ENCODE data around the gene TMEM184A.

The TMEM184A gene

DNA sequence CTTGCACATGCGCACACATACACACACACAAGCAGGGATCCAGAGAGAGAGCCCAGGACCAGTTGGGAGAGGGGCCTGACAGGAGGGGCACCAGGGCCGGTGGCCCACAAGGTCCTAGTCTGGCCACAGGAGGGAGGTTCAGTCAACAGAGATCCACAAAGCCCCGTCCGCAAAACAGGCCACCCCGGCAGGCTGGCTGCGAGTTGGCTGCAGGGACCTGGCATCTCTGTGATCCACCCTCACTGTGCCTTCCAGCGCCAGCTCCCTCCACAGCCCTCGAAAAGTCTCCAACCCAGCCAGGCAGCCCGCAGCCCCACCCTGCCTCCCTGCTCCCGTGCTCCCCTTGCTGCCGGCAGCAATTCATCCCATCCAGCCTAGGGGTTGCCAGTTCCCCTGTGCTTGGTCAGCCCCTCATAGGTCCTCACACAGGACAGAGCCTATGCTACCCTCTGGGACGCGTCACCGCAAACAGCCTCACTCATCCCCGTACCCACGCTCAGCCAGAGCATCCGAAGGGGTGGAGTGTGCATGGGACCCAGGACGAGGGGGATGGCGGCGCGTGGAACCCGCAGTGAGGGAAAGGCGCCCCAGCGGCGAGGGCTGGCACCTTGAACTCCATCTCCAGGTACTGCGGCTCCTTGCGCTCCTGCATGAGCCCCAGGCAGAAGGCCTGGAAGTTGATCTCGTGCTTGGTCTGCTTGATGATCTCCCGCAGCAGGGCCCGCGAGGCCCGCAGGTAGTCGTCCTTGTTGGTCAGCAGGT is 59.3 kb downstream of the TMEM184A start:
- Histone ChIP-seq H3K4me1 (ENCODE audit: control insufficient read depth in 5 of 5, insufficient read depth in 5 of 5, low read length in 5 of 5) (peaks cover 0 to 4% (median 3%) of the 10 kb centered on the region in 5 donors), H3K9ac (ENCODE audit: low read length in 5 of 5) (no peak overlapping the region), H3K4me3 (ENCODE audit: low read depth in 1 of 5, low read length in 5 of 5) (no peak overlapping the region), H3K27ac (ENCODE audit: low read depth, low read length) (no peak overlapping the region), H3K36me3 (ENCODE audit: control insufficient read depth in 5 of 5, insufficient read depth in 5 of 5, low read length in 5 of 5) (peaks cover 0 to 93% (median 82%) of the 10 kb centered on the region in 5 donors), H3K9me3 (ENCODE audit: control insufficient read depth in 5 of 5, low read length in 5 of 5) (no peaks in the 10 kb centered on the region), H3K27me3 (ENCODE audit: control insufficient read depth in 5 of 5, insufficient read depth in 4 of 5, low read length in 5 of 5) (no peaks in the 10 kb centered on the region)

DNA sequence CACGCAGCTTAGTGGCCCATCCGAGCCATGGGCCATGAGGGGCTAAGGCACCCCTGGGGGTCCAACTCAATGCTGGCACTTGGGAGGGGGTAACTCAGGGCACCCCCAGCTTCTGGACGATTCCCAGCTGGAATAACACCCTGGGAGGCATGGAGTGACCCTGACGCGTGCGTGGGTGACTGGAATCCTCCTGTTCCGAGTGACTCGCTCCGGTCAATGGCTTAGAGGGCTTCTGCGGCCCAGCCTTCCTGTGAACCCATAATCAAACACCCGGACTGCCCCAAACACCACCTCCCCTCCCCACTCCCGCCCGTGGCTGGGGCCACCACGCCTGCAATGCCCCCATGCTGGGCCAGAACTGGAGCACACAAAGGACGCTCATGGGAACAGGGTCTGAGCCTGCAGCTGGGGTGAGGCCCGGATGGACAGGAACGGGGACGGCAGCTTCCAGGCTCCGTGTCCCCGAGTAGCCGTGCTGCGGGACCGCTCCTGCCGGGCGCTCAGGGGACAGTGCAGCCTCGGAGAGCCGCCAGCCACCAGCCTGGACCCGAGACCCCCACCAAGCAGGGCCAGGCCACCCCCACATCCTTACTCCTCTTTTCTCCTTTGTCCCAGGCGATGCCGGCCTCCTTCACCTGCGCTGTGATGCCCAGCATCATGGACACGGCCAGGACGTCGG is 60.3 kb downstream of the TMEM184A start:
- Histone ChIP-seq H3K4me3 (ENCODE audit: low read depth in 1 of 5, low read length in 5 of 5) (no peak overlapping the region), H3K9ac (ENCODE audit: low read length in 5 of 5) (no peak overlapping the region), H3K27ac (ENCODE audit: low read depth, low read length) (no peak overlapping the region), H3K4me1 (ENCODE audit: control insufficient read depth in 5 of 5, insufficient read depth in 5 of 5, low read length in 5 of 5) (no peaks in the 10 kb centered on the region), H3K36me3 (ENCODE audit: control insufficient read depth in 5 of 5, insufficient read depth in 5 of 5, low read length in 5 of 5) (peaks cover 0 to 96% (median 87%) of the 10 kb centered on the region in 5 donors), H3K9me3 (ENCODE audit: control insufficient read depth in 5 of 5, low read length in 5 of 5) (no peaks in the 10 kb centered on the region), H3K27me3 (ENCODE audit: control insufficient read depth in 5 of 5, insufficient read depth in 4 of 5, low read length in 5 of 5) (no peaks in the 10 kb centered on the region)

DNA sequence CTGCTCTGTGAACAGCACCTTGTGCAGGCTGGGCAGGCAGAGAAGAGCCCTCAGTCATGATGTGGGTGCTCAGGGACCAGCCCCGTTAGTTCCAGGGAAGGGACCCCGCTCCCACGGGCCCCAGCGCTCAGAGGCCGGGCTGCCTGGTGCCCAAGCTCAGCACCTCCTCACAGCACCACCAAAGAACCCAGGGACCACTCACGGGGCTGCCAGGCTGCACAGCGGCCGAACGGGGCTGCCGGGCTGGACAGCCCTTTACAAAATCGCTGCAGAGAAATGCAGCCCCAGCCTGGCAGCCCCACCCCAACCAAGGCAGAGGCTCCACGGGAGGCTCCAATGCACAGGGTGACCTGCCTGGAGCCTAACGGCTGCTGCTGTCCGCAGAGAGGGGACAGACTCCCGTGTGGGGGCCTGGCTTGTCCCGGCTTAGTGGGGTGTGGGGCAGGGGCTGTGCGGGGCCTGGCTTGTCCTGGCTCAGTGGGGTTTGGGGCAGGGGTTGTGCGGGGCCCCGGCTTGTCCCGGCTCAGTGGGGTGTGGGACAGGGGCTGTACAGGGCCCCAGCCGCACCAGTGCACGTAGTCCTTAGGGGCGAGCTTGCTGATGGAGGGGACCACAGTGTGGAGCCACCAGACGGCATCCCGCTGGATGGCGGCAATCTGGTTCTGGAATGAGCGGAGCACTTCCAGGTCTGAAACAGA is 61.0 kb downstream of the TMEM184A start:
- Histone ChIP-seq H3K9ac (ENCODE audit: low read length in 5 of 5) (no peak overlapping the region), H3K27ac (ENCODE audit: low read depth, low read length) (no peak overlapping the region), H3K4me3 (ENCODE audit: low read depth in 1 of 5, low read length in 5 of 5) (no peak overlapping the region), H3K27me3 (ENCODE audit: control insufficient read depth in 5 of 5, insufficient read depth in 4 of 5, low read length in 5 of 5) (no peaks in the 10 kb centered on the region), H3K36me3 (ENCODE audit: control insufficient read depth in 5 of 5, insufficient read depth in 5 of 5, low read length in 5 of 5) (peaks cover 0 to 96% (median 87%) of the 10 kb centered on the region in 5 donors), H3K9me3 (ENCODE audit: control insufficient read depth in 5 of 5, low read length in 5 of 5) (no peaks in the 10 kb centered on the region), H3K4me1 (ENCODE audit: control insufficient read depth in 5 of 5, insufficient read depth in 5 of 5, low read length in 5 of 5) (peaks cover 0 to 2% (median 0%) of the 10 kb centered on the region in 5 donors)

DNA sequence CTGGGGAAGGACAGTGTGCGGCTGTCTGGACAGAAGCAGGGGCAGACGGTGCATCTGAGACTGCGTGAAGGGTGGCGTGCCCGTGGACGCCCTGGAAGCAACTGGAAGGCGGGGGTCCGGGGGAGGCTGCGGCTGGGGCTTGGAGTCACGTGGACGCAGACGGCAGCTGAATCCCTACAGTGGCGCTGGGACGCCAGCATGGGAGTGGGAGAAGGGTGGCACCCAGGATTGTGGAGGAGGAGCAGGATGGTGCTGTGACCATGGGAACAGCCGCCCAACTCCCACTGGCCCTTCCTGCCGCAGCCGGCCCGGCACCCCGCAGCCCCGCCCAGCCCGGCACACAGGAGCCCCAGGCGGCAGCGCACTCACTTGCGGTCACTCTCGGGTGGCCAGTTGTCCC is 61.6 kb downstream of the TMEM184A start:
- Histone ChIP-seq H3K9ac (ENCODE audit: low read length in 5 of 5) (no peak overlapping the region), H3K36me3 (ENCODE audit: control insufficient read depth in 5 of 5, insufficient read depth in 5 of 5, low read length in 5 of 5) (peaks cover 0 to 96% (median 87%) of the 10 kb centered on the region in 5 donors), H3K4me3 (ENCODE audit: low read depth in 1 of 5, low read length in 5 of 5) (no peak overlapping the region), H3K9me3 (ENCODE audit: control insufficient read depth in 5 of 5, low read length in 5 of 5) (no peaks in the 10 kb centered on the region), H3K4me1 (ENCODE audit: control insufficient read depth in 5 of 5, insufficient read depth in 5 of 5, low read length in 5 of 5) (peaks cover 0 to 2% (median 0%) of the 10 kb centered on the region in 5 donors), H3K27ac (ENCODE audit: low read depth, low read length) (no peak overlapping the region), H3K27me3 (ENCODE audit: control insufficient read depth in 5 of 5, insufficient read depth in 4 of 5, low read length in 5 of 5) (no peaks in the 10 kb centered on the region)

DNA sequence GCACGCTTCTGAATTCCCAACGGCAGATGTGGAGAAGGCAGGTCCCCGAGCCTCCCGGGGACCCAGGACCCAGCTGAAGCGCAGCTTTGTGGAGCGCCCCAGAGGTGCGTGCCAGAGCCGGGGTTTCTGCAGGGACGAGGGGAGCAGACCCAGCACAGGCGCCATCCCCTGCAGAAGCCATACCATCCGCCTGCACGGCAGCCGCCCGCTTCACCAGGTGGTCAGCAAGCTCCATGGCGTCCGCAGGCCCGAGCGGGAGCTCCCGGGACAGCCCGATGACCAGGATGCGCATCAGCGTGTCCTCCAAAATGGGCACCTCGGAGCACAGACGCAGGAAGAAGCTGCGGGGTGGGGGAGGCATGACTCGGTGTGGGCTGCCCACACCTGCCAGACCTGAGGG is 62.4 kb downstream of the TMEM184A start:
- H3K27ac ChIP-seq (ENCODE audit: low read depth, low read length): no peak overlapping the region
- H3K9ac ChIP-seq (ENCODE audit: low read length in 5 of 5): no peak overlapping the region
- H3K4me1 ChIP-seq (ENCODE audit: control insufficient read depth in 5 of 5, insufficient read depth in 5 of 5, low read length in 5 of 5): peaks cover 0 to 2% (median 0%) of the 10 kb centered on the region in 5 donors
- no peaks in the 10 kb centered on the region for H3K27me3 ChIP-seq (ENCODE audit: control insufficient read depth in 5 of 5, insufficient read depth in 4 of 5, low read length in 5 of 5)
- peaks cover 0 to 97% (median 90%) of the 10 kb centered on the region in 5 donors for H3K36me3 ChIP-seq (ENCODE audit: control insufficient read depth in 5 of 5, insufficient read depth in 5 of 5, low read length in 5 of 5)
- H3K9me3 ChIP-seq (ENCODE audit: control insufficient read depth in 5 of 5, low read length in 5 of 5): no peaks in the 10 kb centered on the region
- H3K4me3 ChIP-seq (ENCODE audit: low read depth in 1 of 5, low read length in 5 of 5): no peak overlapping the region

DNA sequence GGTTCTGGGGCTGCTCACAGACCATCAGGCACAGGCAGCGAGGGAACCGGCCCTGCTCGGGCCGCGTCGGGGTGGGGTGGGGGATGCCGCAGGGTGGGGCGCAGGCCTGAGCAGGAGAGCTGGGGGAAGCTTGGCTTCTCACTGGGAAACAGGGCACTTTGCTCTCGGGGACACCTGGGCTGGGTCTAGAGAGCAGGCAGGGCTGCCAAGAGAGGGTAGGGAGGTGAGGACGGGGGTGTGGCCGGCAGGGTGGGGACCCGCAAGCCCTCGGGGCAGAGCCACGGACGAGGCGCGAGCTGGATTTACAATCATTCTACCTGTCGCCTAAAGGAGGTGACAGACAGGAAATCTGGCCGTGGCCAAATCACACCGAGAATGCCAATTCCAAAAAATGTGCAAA is 62.9 kb downstream of the TMEM184A start:
- no peak overlapping the region for H3K9ac ChIP-seq (ENCODE audit: low read length in 5 of 5)
- peaks cover 0 to 2% (median 0%) of the 10 kb centered on the region in 5 donors for H3K4me1 ChIP-seq (ENCODE audit: control insufficient read depth in 5 of 5, insufficient read depth in 5 of 5, low read length in 5 of 5)
- H3K27me3 ChIP-seq (ENCODE audit: control insufficient read depth in 5 of 5, insufficient read depth in 4 of 5, low read length in 5 of 5): no peaks in the 10 kb centered on the region
- H3K9me3 ChIP-seq (ENCODE audit: control insufficient read depth in 5 of 5, low read length in 5 of 5): no peaks in the 10 kb centered on the region
- no peak overlapping the region for H3K4me3 ChIP-seq (ENCODE audit: low read depth in 1 of 5, low read length in 5 of 5)
- H3K36me3 ChIP-seq (ENCODE audit: control insufficient read depth in 5 of 5, insufficient read depth in 5 of 5, low read length in 5 of 5): peaks cover 0 to 98% (median 92%) of the 10 kb centered on the region in 5 donors
- H3K27ac ChIP-seq (ENCODE audit: low read depth, low read length): no peak overlapping the region

DNA sequence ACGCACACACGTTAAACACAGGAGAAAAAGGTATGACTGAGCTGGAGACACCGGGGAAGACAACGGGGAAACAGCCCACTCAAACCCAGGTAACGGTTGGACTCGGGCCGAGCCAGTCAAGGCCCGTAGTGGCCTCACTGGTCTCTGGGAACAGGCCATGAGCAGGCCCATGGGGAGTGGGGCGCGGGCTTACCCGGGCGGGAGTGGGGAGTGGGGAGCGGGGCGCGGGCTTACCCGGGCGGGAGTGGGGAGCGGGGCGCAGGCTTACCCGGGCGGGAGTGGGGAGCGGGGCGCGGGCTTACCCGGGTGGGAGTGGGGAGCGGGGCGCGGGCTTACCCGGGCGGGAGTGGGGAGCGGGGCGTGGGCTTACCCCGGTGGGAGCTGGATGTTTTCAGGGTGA is 63.4 kb downstream of the TMEM184A start:
- Histone ChIP-seq H3K4me1 (ENCODE audit: control insufficient read depth in 5 of 5, insufficient read depth in 5 of 5, low read length in 5 of 5) (peaks cover 0 to 2% (median 0%) of the 10 kb centered on the region in 5 donors), H3K9me3 (ENCODE audit: control insufficient read depth in 5 of 5, low read length in 5 of 5) (no peaks in the 10 kb centered on the region), H3K4me3 (ENCODE audit: low read depth in 1 of 5, low read length in 5 of 5) (no peak overlapping the region), H3K36me3 (ENCODE audit: control insufficient read depth in 5 of 5, insufficient read depth in 5 of 5, low read length in 5 of 5) (peaks cover 0 to 98% (median 92%) of the 10 kb centered on the region in 5 donors), H3K9ac (ENCODE audit: low read length in 5 of 5) (no peak overlapping the region), H3K27me3 (ENCODE audit: control insufficient read depth in 5 of 5, insufficient read depth in 4 of 5, low read length in 5 of 5) (no peaks in the 10 kb centered on the region), H3K27ac (ENCODE audit: low read depth, low read length) (no peak overlapping the region)

Measured in subcutaneous abdominal adipose tissue (tissue), 5 donors.